Activated CD4-positive, CD25-positive, alpha-beta regulatory T cell treated with anti-CD3 and anti-CD28 coated beads, Interleukin-2, amount 50 U/mL, for 16 hours (primary cell): ENCODE data around the gene MTOR.
"Not testable (repeated sequence)": the region's sequence is repeated elsewhere in the genome, so short reads cannot be mapped to it uniquely, and the experiment has no call there.

ENCODE experiments used
- DNase-seq: peaks from one replicate; pipeline ENCODE4 v3.0.0-alpha.2; 2020; ENCODE audit warnings: low read depth, low spot score

MTOR gene

DNA sequence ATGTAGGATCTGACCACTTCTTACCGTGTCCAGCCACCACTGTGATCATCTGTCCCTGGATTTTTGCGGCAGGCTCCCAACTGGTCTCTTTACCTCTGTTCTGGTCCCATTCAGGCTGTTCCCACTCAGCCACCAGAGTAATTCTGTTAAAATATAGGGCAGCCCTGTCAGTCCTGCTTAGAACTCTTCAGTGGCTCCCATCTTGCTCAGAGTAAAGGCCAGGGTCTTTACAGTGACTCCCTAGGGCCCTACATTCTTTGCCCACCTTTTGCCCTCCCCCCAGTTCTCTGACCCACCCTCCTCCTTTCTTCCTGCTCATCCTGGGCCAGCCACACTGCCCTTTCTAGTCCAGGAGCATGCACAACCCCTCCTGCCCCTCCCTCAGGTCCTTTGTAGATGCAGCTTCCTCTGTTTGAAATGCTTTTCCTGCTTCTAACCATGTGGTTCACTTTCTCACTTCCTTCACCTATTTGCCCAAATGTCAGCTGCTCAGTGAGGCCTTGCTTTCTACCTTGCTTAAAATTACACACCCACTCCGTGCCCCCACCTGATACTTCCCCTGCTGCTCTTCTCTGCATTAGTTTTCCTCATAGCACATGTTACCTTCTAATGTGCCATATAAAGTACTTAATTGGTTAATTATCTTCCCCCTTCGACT, 18.5 kb upstream of the MTOR start:
- DNase-seq: no peak

DNA sequence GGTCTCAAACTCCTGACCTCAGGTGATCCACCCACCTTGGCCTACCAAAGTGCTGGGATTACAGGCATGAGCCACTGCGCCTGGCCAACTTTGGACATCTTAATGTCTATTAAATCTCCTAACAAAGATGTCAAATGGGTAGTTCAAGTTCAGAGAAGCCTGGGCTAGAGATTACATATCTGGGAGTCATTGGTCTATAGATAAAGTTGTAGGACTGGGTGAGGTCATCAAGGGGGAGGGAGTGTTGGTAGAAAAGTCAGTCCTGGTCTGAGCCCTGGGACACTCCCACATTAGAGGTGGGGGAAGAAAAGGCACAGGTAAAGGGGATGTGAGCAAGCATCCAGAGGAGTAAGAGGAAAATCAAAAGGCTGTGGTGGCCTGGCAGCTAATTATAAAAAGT, 17.3 kb upstream of the MTOR start:
- DNase-seq: no peak

DNA sequence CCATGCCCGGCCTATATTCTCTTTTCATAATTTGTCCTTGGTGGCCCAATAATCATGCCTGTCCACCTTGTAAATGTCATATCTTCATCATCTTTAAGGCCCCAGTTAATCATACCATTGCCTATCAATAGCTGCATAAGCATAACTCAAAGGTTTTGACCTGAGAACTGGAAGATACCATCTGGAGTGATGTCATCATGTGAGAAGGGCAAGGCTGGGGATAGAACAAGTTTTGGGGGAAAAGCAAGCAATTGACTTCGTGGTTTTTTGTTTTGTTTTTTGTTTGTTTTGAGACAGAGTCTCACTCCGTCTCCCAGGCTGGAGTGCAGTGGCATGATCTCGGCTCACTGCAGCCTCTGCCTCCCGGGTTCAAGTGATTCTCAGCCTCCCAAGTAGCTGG, 16.8 kb upstream of the MTOR start:
- no peak for DNase-seq

DNA sequence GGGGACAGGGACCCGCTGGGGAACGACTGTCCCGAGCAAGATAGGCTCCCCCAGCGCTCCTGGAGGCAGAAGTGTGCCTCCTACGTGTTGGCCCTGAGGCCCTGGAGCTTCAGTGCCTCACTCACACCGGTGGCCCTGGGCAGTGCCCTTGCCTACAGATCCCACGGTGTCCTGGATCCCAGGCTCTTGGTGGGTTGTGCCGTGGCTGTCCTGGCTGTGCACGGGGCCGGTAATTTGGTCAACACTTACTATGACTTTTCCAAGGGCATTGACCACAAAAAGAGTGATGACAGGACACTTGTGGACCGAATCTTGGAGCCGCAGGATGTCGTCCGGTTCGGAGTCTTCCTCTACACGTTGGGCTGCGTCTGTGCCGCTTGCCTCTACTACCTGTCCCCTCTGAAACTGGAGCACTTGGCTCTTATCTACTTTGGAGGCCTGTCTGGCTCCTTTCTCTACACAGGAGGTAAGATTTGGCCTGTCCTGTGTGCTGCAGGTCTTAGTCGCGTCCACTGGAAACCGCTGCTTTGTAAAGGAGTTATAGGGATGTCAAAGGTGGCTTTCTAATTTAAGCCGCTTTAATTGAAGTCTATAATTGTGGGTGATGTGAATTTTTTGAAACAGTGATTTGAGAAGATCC, 11.4 kb upstream of the MTOR start:
- no peak for DNase-seq

DNA sequence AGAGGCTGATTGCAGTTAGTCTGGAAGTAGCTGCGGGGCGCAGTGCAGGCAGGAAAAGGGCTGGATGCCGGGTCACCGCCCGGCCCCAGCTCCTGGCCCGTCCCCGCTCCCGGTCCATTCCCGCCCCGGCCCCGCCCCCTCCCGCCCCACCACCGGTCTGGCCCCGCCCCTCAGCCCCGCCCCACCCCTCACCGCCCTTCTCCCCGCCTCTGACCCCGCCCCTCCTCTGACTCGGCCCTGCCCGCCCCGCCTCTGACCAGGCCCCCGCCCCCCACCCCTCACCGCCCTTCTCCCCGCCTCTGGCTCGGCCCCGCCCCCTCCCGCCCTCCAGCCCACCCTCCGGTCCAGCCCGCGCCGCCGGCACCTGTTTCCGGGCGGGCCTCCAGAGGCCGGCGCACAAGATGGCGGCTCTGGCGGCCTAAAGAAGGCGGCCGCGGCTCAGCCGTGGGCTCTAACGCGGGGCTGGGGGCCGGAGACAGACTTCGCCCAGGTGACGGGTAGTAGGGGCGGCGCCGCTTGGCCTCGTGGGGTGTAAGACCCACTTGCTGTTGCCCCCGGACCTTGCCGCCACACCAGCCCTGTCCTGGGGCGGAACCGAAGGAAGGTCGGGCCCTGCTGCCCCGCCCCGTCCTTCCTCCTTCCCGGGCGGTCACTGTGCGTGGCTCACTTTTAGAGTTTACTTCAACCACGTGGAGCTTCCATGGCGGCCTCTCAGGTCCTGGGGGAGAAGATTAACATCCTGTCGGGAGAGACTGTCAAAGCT, 10.7 kb upstream of the MTOR start, which contains the start of gene UBIAD1:
Gene UBIAD1, plus strand, starts transcription at position 367 of the 763 bp plus-strand sequence. Its CDS starts 334 bp downstream, at position 701.
- peak; percentile 71 for DNase-seq

DNA sequence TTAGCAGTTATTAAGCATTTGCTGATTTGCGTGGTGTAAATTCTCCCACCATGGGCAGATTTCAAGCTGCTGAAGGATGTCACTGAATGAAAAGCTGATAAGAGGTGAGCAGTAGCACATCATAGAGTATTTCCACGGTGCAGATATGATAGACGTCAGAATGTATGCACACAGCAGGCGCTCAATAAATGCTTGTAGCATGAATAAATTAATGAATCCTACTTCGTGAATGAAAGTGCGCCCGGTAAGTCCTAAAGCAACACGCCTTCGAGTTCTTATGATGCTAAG, 10.1 kb upstream of the MTOR start:
- no peak for DNase-seq

DNA sequence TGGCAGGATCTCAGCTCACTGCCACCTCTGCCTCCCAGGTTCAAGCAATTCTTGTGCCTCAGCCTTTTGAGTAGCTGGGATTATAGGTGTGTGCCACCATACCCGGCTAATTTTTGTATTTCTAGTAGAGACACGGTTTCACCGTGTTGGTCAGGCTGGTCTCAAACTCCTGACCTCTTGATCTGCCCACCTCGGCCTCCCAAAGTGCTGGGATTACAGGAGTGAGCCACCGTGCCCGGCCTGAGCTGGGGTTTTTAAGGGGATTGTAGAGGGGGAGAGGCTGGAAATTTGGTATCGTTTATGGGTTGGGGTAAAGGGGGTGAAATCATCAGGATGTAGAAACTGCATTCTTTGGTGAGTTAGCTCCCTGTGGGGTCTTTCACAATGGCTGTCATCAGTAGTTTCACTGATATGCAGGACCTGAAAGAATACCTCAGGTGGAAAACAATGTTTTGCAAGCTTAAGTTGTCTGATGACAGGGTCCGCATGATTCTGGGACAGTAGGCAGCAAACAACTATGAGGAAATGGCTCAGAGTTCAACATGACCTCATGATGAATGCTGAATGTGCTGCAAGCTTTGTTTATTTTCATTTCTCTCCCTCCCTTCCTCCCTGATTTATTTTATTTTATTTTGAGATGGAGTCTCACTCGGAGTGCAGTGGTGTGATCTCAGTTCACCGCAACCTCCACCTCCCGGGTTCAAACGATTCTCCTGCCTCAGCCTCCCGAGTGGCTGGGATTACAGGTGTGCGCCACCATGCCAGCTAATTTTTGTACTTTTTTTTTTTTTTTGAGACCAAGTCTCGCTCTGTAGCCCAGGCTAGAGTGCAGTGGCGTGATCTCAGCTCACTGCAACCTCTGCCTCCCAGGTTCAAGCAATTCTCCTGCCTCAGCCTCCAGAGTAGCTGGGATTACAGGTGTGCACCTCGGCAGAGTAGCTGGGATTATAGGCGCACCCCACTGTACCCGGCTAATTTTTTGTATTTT, 5.3 kb upstream of the MTOR start:
- not testable (repeated sequence) for DNase-seq

DNA sequence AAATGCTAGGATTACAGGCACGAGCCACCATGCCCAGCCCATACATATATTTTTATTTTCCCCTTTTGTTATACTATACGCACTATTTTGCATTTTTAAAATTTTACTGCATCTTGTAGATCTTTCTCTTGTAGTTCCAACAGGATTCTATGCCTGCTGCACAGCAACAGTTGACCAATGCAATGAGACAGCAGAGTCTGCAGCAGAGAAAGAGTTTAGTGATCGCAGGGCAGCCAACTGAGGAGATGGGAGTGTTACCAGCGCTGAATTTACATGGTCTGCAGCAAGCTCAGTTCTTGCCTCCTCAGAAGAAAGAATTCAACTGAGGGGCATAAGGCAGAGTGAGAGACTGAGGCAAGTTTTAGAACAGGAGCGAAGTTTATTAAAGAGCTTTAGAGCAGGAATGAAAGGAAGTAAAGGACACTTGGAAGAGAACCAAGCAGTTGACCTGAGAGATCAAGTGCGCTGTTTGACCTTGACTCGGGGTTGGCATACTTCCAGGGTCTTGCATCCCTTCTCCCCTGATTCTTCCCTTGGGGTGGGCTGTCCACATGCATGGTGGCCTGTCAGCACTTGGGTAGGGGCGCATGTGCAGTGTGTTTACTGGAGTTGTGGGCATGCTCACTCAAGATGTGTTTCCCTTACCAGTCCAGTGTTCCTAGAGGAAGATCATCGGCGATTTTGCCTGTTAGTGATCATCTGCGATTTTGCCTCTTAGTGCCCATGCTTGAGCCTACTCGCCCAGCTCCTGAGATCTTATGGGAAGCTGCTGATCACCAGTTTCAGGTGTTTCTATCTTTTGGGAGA, 4.1 kb upstream of the MTOR start:
- DNase-seq: no peak

DNA sequence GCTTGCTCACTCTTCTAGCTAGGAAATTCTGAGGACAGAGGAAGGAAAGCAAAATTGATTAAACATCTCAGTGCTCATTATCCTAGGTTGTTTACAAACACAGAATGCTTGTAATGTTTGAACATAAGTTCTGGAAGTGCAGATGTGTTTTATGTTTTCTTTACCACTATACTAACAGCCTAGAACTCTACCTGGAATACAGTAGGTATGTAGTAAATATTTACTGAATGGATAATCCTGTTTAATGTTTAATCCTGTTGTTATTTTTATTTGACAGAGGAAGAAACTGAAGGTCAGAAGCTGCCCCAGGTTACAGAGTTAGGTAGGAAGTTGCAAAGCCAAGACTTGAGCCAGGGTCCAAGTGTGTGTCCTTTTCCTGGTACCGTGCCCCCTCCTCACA, 6.1 kb downstream of the MTOR start:
- no peak for DNase-seq

DNA sequence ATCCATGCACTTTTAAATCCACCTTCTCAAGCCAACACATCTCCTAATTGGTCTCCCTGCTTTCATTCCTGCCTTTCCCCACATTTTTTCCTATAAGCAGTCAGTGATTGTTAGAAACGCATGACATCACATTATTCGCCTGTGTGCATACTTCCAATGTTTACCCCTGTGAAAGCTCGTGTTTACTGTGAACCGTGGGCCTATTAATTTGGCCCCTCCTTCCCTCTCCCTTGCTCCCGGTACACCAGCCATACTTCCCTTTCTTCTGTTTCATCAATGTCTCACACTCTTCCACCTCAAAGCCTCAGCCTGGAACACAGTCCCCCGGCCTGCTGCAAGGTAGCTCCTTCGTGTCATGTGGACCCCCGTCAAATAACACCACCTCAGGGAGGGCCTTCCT, 9.1 kb downstream of the MTOR start:
- DNase-seq: no peak

DNA sequence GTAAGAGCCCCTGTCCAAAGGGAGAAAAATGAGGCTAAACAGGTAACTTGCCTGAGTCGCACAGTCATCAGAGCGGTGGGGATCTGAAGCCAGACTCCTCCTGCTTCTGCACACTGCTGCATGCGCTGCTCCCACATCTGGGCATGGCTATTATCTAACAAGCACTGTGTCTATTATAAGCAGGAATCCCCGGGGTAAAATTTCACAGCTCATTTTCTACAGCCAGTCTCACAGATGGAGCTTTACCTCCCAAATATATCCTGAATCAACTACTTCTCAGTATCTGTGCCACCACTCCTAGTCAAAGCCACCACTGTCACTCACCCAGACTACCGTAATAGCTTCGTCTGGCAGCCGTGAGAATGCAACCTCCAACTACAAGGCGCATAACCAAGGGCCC, 9.8 kb downstream of the MTOR start:
- DNase-seq: no peak

DNA sequence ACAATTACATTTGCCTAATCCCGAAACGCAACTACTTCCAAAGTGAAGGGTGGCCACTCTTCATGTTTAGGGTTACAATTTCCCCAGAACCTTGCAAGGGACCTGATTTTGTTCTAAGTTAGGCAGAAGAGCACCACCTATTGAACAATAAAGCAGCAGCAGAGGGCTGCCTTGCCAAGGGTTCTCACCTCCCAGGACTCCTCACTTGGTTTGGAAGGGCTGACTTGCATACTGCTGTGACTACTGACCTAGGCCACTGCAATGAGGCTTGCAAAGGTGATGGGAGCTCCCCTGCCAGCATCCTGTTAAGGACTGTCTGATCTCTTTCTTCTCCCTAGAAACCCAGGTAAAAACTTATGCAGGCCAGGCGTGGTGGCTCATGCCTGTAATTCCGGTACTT, 14.2 kb downstream of the MTOR start:
- DNase-seq: no peak

DNA sequence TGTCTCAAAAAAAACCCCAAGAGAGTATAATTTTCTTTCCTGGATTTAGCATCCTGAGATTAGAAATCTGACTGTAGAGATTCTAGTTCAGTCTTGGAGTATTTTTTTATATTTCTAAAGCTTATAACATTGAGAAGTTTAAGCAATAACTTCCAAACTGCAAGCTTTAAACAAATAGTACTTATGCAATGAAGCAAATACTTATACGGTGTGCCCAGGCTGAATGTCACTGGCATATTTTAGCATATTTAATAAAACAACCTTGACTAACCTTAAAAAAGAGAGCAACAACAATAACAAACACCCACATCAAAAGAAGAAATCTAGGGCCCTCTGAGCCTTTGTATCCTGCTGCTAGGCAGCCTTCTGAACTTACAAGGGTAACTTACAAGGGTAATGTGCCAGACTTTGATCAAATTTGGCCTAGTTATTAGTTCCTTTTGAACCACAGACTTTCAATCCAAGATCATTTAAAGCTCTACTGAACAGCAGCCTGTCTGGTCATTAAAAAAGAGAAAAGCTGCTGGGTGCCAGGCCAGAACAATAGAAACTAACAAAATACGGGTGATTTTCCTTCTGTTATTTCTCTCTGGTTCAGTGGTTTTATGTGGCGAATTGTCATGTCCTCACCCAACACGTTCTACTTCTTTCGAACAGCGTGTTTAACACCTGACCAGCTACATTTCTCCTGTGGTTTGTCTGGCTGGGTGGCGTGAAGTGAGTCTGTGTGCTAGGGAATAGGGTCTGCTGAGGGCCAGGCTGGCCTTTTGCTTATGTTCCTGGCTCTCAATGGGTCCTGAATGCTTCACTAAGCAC, 16.2 kb downstream of the MTOR start:
- no peak for DNase-seq

DNA sequence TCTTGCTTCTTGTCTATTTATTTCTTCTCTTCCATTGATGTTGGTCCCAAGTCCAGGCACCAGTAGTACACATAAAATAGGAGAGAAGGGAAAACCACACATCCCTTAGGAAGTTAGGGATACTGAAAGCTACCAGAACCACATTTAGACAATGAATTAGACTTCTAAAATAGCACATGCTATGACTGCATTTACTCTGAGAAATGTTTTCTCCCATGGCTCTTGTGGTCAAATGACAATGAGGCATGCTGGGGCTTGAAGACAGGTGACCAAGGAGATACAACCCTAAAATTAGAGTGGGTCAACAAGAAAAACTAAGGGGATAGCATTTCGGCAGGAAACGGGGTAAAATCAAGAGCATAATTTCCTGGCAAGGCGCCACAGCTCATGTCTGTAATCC, 17.1 kb downstream of the MTOR start:
- DNase-seq: no peak

DNA sequence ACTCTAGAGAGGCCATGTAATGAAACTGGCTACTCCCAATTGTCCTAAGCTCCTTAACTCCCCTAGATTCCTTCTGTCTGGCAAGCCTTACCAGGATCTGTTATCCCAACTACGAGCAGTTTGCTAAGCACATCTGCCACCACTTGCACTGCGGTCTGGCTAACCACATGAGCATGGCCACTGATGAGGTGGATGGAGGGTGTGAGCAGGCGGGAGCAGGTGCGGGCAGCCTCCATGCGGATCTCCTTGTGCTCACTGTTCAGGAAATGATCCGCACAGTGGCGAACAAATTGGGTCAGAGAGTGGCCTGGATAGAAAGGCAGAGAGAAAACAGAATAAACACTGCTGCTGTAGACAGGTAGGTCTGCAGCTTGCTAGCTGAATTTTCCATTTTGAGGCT, 24.0 kb downstream of the MTOR start:
- DNase-seq: no peak

DNA sequence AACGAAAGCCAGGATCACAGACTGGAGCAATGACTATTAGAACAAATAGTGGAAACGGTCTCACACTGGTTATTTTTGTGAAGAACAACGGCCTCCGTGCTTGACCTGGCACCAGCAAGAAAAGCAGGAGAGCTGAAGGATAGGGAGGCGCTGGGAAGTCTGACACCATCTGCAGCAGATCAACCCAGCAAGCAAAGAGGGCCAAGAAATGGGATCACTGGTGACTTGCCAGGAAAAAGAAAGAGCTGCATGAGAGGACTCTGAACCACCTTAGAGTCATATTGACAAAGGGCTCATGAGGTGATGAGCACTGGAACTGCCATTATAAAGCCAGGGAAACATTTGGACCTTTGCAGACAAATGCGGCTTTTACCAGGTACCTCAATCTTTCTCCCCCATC, 25.0 kb downstream of the MTOR start:
- DNase-seq: no peak

DNA sequence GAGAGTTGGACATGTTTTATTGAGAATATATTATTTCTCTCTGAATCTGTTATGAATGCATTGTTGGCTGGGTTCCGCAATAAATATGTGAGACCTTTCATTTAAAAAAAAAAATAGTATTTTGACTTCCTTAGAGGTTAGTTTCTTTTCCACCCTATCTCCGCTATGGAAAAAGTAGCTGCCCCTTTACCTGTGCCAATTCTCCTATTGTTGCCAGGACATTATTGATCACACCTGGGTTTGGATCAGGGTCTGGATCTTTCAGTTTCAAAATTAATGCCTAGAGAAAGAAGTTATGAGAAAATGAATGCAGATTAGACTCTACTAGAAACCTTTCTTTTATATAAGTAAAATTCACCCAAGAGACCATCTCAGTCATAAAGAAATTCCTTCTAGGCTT, 29.1 kb downstream of the MTOR start:
- DNase-seq: no peak

DNA sequence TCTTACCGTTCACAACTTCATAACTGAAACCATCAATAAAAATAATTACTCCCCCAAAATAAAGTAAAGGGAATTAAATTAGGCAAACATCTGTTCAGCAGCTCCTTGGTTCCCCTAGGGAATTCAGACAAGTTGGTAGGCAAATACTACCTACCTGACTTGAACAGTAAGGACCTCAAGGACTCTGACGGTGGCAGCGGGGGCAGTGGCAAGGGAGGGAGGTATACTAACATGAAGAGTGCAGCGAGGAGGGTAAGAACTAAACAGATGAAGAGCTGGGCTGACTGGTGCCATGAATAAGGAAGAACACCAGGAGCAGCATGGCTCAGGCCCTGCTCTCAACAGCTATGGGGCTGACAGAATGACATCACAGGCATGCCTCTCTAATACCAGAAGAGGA, 33.1 kb downstream of the MTOR start:
- DNase-seq: no peak

DNA sequence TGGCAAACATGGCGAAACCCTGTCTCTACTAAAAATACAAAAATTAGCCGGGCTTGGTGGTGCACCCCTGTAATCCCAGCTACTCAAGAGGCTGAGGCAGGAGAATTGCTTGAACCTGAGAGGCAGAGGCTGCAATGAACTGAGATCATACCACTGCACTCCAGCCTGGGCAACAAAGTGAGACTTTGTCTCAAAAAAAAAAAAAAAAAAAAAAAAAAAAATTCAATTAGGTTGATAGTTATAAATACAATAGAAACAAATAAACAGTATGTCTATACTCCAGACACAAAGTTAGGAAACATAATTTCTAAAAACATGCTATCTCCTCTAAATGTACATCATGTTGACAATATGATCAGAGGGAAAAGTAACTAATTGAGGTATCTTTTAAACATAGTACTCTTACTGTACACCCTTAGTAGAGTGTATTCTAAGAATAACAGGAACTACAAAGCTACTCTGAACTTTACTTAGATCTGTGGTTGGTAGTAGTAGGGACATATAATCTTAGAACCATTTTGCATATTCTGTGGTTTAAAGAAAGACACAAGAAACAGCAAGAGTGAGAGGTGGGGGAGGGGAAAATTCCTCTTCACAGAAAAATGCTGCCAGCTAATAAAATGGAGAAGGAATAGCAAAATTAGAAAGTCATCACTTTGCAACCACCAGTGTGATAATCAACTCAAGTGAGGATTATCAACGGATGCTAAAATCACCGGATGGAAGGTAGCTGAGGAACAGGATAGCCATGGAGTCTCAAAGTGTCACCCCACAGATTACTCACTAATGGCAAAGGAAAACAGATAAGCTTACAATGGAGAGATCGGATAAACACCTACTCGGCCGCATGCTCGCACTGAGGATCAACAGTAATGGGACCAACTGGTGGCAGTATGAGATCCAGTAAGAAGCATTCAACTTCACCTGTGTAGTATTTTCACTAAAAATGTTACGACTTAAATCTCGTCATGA, 35.0 kb downstream of the MTOR start:
- no peak for DNase-seq
